Measurements from ENCODE around the gene BICRA.

The BICRA gene

DNA sequence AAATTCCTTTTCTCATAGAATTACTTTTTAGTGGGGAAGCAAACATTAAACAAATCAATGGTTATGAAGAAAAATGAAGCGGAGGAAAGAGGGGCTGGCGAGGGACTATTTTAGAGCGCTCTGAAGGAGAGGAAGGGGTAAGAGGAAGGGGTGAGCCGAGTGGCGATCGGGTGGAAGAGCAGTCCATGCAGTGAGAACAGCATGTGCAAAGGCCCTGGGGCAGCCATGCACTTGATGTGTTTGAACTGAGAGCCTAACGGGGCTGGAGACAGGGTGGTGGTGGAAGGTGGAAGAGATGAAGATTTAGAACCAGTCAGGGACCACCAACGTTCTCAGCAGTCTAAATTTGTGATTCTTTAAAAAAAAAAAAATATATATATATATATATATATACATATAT lies 122.0 kb downstream of the BICRA start:
- Histone ChIP-seq H3K27me3 (ENCODE audit: control insufficient read depth, insufficient read depth, low read length) (no peaks in the 10 kb centered on the region), H3K79me2 (no peaks in the 10 kb centered on the region), H2AFZ (no peak overlapping the region), H3K9me3 (ENCODE audit: control insufficient read depth, low read length) (no peaks in the 10 kb centered on the region), H3K27ac (no peak overlapping the region), H3K9ac (no peak overlapping the region), H3K36me3 (ENCODE audit: control insufficient read depth, insufficient read depth, low read length) (no peaks in the 10 kb centered on the region), H3K4me1 (no peaks in the 10 kb centered on the region), H3K4me3 (ENCODE audit: low read depth, low read length) (no peak overlapping the region), H3K4me2 (ENCODE audit: low read length) (no peak overlapping the region)
- TF ChIP-seq, protein P1, sequence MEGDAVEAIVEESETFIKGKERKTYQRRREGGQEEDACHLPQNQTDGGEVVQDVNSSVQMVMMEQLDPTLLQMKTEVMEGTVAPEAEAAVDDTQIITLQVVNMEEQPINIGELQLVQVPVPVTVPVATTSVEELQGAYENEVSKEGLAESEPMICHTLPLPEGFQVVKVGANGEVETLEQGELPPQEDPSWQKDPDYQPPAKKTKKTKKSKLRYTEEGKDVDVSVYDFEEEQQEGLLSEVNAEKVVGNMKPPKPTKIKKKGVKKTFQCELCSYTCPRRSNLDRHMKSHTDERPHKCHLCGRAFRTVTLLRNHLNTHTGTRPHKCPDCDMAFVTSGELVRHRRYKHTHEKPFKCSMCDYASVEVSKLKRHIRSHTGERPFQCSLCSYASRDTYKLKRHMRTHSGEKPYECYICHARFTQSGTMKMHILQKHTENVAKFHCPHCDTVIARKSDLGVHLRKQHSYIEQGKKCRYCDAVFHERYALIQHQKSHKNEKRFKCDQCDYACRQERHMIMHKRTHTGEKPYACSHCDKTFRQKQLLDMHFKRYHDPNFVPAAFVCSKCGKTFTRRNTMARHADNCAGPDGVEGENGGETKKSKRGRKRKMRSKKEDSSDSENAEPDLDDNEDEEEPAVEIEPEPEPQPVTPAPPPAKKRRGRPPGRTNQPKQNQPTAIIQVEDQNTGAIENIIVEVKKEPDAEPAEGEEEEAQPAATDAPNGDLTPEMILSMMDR (IDR thresholded peaks at IDR 0.05): no peak

DNA sequence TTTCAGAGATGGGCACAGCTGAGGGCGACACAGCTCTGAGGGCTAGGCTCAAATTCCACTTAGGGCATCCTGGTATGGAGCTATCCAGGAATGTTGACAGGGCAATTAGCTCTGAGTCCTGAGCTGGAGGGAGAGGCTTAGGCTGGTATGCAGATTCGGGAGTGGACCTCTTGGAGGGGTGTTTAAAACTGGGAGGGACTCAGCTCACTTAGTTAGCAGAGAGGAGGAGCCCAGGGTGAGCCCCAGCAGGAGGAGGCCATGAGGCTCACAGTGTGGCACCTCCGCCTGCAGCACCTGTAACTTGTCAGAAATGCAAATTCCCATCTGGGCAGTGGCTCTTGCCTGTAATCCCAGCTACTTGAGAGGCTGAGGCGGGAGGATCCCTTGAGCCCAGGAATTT lies 126.2 kb downstream of the BICRA start:
- H3K27ac ChIP-seq: no peak overlapping the region
- no peaks in the 10 kb centered on the region for H3K36me3 ChIP-seq (ENCODE audit: control insufficient read depth, insufficient read depth, low read length)
- no peaks in the 10 kb centered on the region for H3K4me1 ChIP-seq
- no peaks in the 10 kb centered on the region for H3K27me3 ChIP-seq (ENCODE audit: control insufficient read depth, insufficient read depth, low read length)
- no peaks in the 10 kb centered on the region for H3K79me2 ChIP-seq
- H3K4me3 ChIP-seq (ENCODE audit: low read depth, low read length): no peak overlapping the region
- TF ChIP-seq, protein P1 (IDR thresholded peaks at IDR 0.05): no peak
- no peak overlapping the region for H3K4me2 ChIP-seq (ENCODE audit: low read length)
- no peak overlapping the region for H2AFZ ChIP-seq
- H3K9me3 ChIP-seq (ENCODE audit: control insufficient read depth, low read length): no peaks in the 10 kb centered on the region
- H3K9ac ChIP-seq: no peak overlapping the region

DNA sequence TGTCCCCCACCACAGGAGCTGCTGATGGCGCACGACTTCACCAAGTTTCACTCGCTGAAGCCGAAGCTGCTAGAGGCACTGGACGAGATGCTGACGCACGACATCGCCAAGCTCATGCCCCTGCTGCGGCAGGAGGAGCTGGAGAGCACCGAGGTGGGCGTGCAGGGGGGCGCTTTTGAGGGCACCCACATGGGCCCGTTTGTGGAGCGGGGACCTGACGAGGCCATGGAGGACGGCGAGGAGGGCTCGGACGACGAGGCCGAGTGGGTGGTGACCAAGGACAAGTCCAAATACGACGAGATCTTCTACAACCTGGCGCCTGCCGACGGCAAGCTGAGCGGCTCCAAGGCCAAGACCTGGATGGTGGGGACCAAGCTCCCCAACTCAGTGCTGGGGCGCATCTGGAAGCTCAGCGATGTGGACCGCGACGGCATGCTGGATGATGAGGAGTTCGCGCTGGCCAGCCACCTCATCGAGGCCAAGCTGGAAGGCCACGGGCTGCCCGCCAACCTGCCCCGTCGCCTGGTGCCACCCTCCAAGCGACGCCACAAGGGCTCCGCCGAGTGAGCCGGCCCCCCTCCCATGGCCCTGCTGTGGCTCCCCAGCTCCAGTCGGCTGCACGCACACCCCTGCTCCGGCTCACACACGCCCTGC lies 132.1 kb downstream of the BICRA start:
- TF ChIP-seq, protein P1 (IDR thresholded peaks at IDR 0.05): no peak
- H3K4me3 ChIP-seq (ENCODE audit: low read depth, low read length): no peak overlapping the region
- H3K27ac ChIP-seq: no peak overlapping the region
- H3K27me3 ChIP-seq (ENCODE audit: control insufficient read depth, insufficient read depth, low read length): no peaks in the 10 kb centered on the region
- no peak overlapping the region for H3K9ac ChIP-seq
- no peaks in the 10 kb centered on the region for H3K9me3 ChIP-seq (ENCODE audit: control insufficient read depth, low read length)
- H2AFZ ChIP-seq: no peak overlapping the region
- H3K79me2 ChIP-seq: no peaks in the 10 kb centered on the region
- H3K4me1 ChIP-seq: peaks cover 8% of the 10 kb centered on the region
- no peak overlapping the region for H3K4me2 ChIP-seq (ENCODE audit: low read length)
- H3K36me3 ChIP-seq (ENCODE audit: control insufficient read depth, insufficient read depth, low read length): no peaks in the 10 kb centered on the region

DNA sequence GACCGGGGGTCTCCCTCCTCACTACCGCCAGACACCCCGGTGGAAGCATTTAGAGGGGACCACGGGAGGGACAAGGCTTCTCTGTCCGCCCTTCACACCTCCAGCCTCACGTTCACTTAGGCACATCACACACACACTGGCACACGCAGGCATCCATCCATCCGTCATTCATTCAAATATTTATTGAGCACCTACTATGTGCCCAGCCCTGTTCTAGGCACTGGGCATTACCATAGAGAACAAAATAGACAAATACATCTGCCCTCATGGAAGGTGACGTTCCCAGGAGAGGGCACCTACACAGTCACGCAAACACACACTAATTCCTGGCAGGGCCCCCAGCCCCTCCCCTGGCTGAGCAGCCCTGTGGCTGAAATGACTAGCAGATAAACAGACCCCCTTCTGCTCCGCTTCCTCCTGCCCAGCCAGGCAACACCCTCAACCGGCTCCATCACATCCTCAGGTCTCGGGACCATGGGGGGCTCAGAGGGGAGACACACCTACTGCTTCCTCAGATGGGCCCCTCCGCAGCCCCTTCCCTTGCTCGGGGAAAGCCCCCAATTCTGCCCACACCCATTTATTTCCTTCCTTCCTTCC lies 132.7 kb downstream of the BICRA start:
- no peaks in the 10 kb centered on the region for H3K9me3 ChIP-seq (ENCODE audit: control insufficient read depth, low read length)
- TF ChIP-seq, protein P1 (IDR thresholded peaks at IDR 0.05): no peak
- H3K4me1 ChIP-seq: peaks cover 8% of the 10 kb centered on the region
- no peak overlapping the region for H2AFZ ChIP-seq
- H3K4me3 ChIP-seq (ENCODE audit: low read depth, low read length): no peak overlapping the region
- H3K27me3 ChIP-seq (ENCODE audit: control insufficient read depth, insufficient read depth, low read length): no peaks in the 10 kb centered on the region
- peaks cover 5% of the 10 kb centered on the region for H3K79me2 ChIP-seq
- H3K27ac ChIP-seq: no peak overlapping the region
- H3K4me2 ChIP-seq (ENCODE audit: low read length): no peak overlapping the region
- no peaks in the 10 kb centered on the region for H3K36me3 ChIP-seq (ENCODE audit: control insufficient read depth, insufficient read depth, low read length)
- no peak overlapping the region for H3K9ac ChIP-seq

DNA sequence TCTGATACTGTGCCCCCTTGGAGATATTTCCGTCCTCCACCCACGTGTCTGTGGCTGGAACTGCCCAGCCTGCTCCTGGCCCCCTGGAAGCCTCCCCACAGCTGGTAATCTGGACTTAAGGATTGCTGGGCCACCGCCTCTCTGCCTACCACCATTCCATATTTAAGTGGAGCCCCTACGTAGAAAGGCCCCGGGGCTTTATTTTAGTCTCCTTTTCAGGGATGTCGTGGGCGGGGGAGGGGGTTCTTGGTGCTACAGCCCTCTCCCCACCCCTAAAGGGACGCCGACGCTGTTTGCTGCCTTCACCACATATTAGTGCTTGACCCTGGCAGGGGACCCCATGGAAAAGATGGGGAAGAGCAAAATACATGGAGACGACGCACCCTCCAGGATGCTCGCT lies 133.7 kb downstream of the BICRA start:
- Histone ChIP-seq H2AFZ (peak overlapping the region; percentile 65), H3K9me3 (ENCODE audit: control insufficient read depth, low read length) (no peaks in the 10 kb centered on the region), H3K27ac (peak overlapping the region; percentile 70), H3K4me1 (peaks cover 8% of the 10 kb centered on the region), H3K9ac (no peak overlapping the region), H3K36me3 (ENCODE audit: control insufficient read depth, insufficient read depth, low read length) (no peaks in the 10 kb centered on the region), H3K4me3 (ENCODE audit: low read depth, low read length) (peak overlapping the region; percentile 48), H3K79me2 (peaks cover 9% of the 10 kb centered on the region), H3K27me3 (ENCODE audit: control insufficient read depth, insufficient read depth, low read length) (no peaks in the 10 kb centered on the region), H3K4me2 (ENCODE audit: low read length) (peak overlapping the region; percentile 48)
- TF ChIP-seq, protein P1 (IDR thresholded peaks at IDR 0.05): no peak
